Ovary (tissue), 9 donors: Measurements from ENCODE around the gene BIRC7. TPM values are rescaled to one million over a fixed set of nuclear protein-coding genes. Genes with fewer than 3 reads are reported as not detected.

Experiments used
- DNase-seq, 5 donors: peaks; one replicate each; pipeline ENCODE4 v3.0.0-alpha.2; 2019 to 2020
- H3K27ac ChIP-seq, 2 donors: fragments of 200-600 bp; one replicate each; pipeline versions ENCODE4 v1.5.1 to v1.8.0; 2019 to 2022
- H3K27me3 ChIP-seq: fragments of 200-600 bp; one replicate; pipeline ENCODE4 v1.8.0; 2022
- H3K36me3 ChIP-seq: fragments of 200-600 bp; sonication (generic); one replicate; pipeline ENCODE4 v1.5.1; 2019
- H3K4me1 ChIP-seq: one replicate; pipeline ENCODE4 v1.8.1; 2013; ENCODE audit warnings: mild to moderate bottlenecking, moderate library complexity; ENCODE audit not compliant: insufficient read depth
- H3K4me3 ChIP-seq: fragments of 200-600 bp; sonication (generic); one replicate; pipeline ENCODE4 v1.5.1; 2017
- H3K9me3 ChIP-seq, 2 donors: fragments of 200-600 bp in 1 of 2; sonication (generic) in 1 of 2; one replicate each; pipeline versions ENCODE4 v1.5.1 to v1.8.1; 2013 to 2019; ENCODE audit warnings: mild to moderate bottlenecking in 1 of 2, moderate library complexity in 1 of 2
- EP300 ChIP-seq: sonication (generic); formaldehyde crosslinking; IDR thresholded peaks from one replicate; pipeline ENCODE4 v1.6.1; 2017; ENCODE audit warnings: antibody characterized with exemption
- POLR2A ChIP-seq: fragments of 450-650 bp; IDR thresholded peaks from one replicate; pipeline ENCODE4 v1.6.1; 2017; ENCODE audit warnings: antibody characterized with exemption, mild to moderate bottlenecking, moderate library complexity
- WGBS, 3 donors: extraction: QIAGEN DNeasy Blood & Tissue Kit in 1 of 3; methylation state at CpG; one replicate each; pipeline versions ENCODE4 v1.1.5 to v1.1.7; 2013 to 2017; 5-methylcytosine and 5-hydroxymethylcytosine counted together
- intact Hi-C, 4 donors: fragments of 100-400 bp; cut with DNase I; formaldehyde crosslinking; loops; one replicate each; pipeline versions ENCODE4 v1.11.0 to v1.15.1; 2022 to 2023
- polyA plus RNA-seq, 2 donors: library from polyadenylated mRNA; stranded (reverse); fragments of 200-250 nt in 1 of 2; fragments of 350-450 nt in 1 of 2; fragmentation: Illumina TruSeq in 1 of 2; extraction: RNeasy Lipid Tissue Mini Kit (QIAGEN cat#74804) in 1 of 2; gene quantifications; one replicate each; pipeline ENCODE4 v1.2.3, GENCODE V29; 2013 to 2014
- total RNA-seq, 7 donors: library from RNA; depleted of rRNA in 2 of 7; stranded (reverse); fragments of >200 nt in 2 of 7; fragmentation: NEBNext Ultra II Directional in 3 of 7; extraction: Animal tissue kit (Norgen Biotek cat#: 25700) in 3 of 7; gene quantifications; one replicate each; pipeline versions ENCODE4 v1.1.0 to v1.2.4, GENCODE V29; 2016 to 2023
- TF ChIP-seq, protein P1 (sequence below), 3 donors: fragments of 450-650 bp in 2 of 3; fragments of 200-600 bp in 1 of 3; IDR thresholded peaks; one replicate each; pipeline versions ENCODE4 v1.5.1 to v1.8.0; 2016 to 2022; ENCODE audit warnings: antibody characterized with exemption in 3 of 3, mild to moderate bottlenecking in 1 of 3
- donor health status: DM: no; HTN: no; CAD: no; lungs with moderate emphysema.
- donor health status: DM: no; HTN: no; CAD: no.
- donor health status: Bipolar disorder and iron deficiency.
- donor health status: DM: yes; HTN: yes; CAD: no.
- donor health status: DM: no; HTN: no; CAD: no.
- donor health status: DM: yes; HTN: yes; CAD: no.

BIRC7 gene
- total and polyA plus RNA-seq, 9 donors = 0.60 to 1.1 TPM; not detected in 7

DNA sequence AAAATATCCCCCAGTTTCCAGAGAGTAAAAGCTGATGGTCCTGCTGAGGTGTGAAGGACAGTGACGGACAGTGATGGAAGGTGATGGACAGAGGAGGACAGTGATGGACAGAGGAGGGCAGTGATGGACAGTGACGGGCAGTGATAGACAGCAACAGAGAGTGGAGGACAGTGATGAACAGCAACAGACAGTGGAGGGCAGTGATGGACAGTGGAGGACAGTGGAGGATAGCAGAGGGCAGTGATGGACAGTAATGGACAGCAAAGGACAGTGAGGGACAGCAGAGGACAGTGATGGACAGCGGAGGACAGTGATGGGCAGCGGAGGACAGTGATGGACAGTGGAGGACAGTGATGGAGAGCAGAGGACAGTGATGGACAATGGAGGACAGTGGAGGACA lies 21.2 kb downstream of the BIRC7 start:
- no peaks in the 10 kb centered on the region for H3K27me3 ChIP-seq
- intact Hi-C loops = no loop called here
- no peak for TF ChIP-seq POLR2A
- no peak for TF ChIP-seq EP300
- TF ChIP-seq, protein P1, sequence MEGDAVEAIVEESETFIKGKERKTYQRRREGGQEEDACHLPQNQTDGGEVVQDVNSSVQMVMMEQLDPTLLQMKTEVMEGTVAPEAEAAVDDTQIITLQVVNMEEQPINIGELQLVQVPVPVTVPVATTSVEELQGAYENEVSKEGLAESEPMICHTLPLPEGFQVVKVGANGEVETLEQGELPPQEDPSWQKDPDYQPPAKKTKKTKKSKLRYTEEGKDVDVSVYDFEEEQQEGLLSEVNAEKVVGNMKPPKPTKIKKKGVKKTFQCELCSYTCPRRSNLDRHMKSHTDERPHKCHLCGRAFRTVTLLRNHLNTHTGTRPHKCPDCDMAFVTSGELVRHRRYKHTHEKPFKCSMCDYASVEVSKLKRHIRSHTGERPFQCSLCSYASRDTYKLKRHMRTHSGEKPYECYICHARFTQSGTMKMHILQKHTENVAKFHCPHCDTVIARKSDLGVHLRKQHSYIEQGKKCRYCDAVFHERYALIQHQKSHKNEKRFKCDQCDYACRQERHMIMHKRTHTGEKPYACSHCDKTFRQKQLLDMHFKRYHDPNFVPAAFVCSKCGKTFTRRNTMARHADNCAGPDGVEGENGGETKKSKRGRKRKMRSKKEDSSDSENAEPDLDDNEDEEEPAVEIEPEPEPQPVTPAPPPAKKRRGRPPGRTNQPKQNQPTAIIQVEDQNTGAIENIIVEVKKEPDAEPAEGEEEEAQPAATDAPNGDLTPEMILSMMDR (IDR thresholded peaks at IDR 0.05) = no peak
- no peaks in the 10 kb centered on the region for H3K9me3 ChIP-seq
- no peaks in the 10 kb centered on the region for H3K4me1 ChIP-seq
- no peak overlapping the region for H3K4me3 ChIP-seq
- no peak for DNase-seq
- H3K36me3 ChIP-seq = no peaks in the 10 kb centered on the region
- WGBS, 3 donors = 89 to 95% (median 92%) methylated on average over 4 of the region's 4 CpGs
- H3K27ac ChIP-seq = no peak overlapping the region

- H3K27me3 ChIP-seq = no peaks in the 10 kb centered on the region
- intact Hi-C loops = no loop called here
- H3K4me1 ChIP-seq = no peaks in the 10 kb centered on the region
- no peak overlapping the region for H3K27ac ChIP-seq
- TF ChIP-seq EP300 (no peak), POLR2A (no peak)
- TF ChIP-seq, protein P1 (IDR thresholded peaks at IDR 0.05) = no peak
- H3K36me3 ChIP-seq = no peaks in the 10 kb centered on the region
- no peak overlapping the region for H3K4me3 ChIP-seq
- no peak for DNase-seq
- 88 to 91% (median 90%) methylated on average over 13 of the region's 13 CpGs for WGBS, 3 donors
- H3K9me3 ChIP-seq = no peaks in the 10 kb centered on the region
These were observed 21.9 kb downstream of the BIRC7 start for GRCh38 chr20:63257629-63258028.

GRCh38 chr20:63258781-63259180 lies 23.1 kb downstream of the BIRC7 start:
- WGBS, 3 donors = 8 to 16% (median 11%) methylated on average over 8 of the region's 8 CpGs

DNA sequence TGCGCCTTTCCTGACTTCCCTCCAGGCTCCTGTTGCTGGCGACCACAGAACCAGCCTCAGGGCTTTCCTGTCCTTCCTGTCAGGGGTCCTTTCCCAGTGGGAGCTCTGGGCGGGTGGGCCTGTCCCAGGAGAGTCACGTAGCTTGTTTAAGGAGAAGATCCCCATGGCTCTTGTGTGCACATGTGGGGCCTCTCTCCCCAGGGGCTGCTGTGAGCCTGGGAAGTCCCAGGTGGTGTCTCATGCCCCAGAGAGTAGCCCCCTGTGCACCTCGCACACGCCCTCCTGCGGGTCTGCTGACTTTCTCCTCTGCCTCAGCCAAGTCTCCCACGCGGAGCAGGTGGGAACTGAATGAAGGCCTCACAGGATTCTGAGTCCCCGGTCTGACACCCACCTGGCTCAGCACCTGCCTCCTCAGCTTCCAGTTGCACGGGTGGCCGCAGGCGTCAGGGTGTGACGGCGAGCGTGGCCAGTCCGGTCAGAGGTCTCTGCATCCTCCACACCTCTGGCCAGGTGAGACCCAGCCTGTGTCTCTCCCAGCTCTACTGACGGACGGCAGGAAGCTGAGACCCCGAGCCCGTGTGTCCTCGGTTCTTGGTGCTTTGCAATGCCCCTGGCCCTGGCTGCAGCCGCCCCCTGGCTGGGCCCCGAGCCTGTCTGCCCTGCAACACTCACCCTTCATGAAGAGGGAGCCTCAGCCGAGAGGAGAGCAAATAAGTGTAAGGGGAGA lies 24.2 kb downstream of the BIRC7 start:
- Histone ChIP-seq H3K4me3 (no peak overlapping the region), H3K27me3 (no peaks in the 10 kb centered on the region), H3K9me3 (no peaks in the 10 kb centered on the region), H3K27ac (no peak overlapping the region), H3K36me3 (no peaks in the 10 kb centered on the region), H3K4me1 (no peaks in the 10 kb centered on the region)
- TF ChIP-seq, protein P1 (IDR thresholded peaks at IDR 0.05) = no peak
- no peak for TF ChIP-seq POLR2A
- no peak for DNase-seq
- 69 to 83% (median 74%) methylated on average over 23 to 25 of the region's 25 CpGs for WGBS, 3 donors
- intact Hi-C loops = no loop called here

More at GRCh38 chr20:63258781-63259180, 23.1 kb downstream of the BIRC7 start:
- H3K4me1 ChIP-seq = no peaks in the 10 kb centered on the region
- intact Hi-C loops = no loop called here
- peak in 1 of 5 donors; percentile 45 for DNase-seq
- no peaks in the 10 kb centered on the region for H3K9me3 ChIP-seq
- no peaks in the 10 kb centered on the region for H3K36me3 ChIP-seq
- no peak overlapping the region for H3K27ac ChIP-seq
- H3K4me3 ChIP-seq = no peak overlapping the region
- H3K27me3 ChIP-seq = no peaks in the 10 kb centered on the region
- TF ChIP-seq, protein P1 (IDR thresholded peaks at IDR 0.05) = no peak
- no peak for TF ChIP-seq EP300
- no peak for TF ChIP-seq POLR2A
